Effector CD8-positive, alpha-beta T cell (primary cell): ENCODE data around the gene TMED8.
"Not testable (repeated sequence)": the region's sequence is repeated elsewhere in the genome, so short reads cannot be mapped to it uniquely, and the experiment has no call there.

Source experiments
- DNase-seq: peaks from one replicate; lab custom pipeline; 2025; lab: John Stamatoyannopoulos, UW

TMED8 gene

GRCh38 chr14:77364146-77364545 lies 12.7 kb downstream of the TMED8 start:
- no peak for DNase-seq

- DNase-seq: no peak
Observed at GRCh38 chr14:77359626-77360025, 17.3 kb downstream of the TMED8 start.

- no peak for DNase-seq
Observed at GRCh38 chr14:77356899-77357298, 20.0 kb downstream of the TMED8 start.

GRCh38 chr14:77355811-77356210 lies 21.1 kb downstream of the TMED8 start:
- no peak for DNase-seq

- DNase-seq: no peak
Observed at GRCh38 chr14:77353469-77354141, 23.3 kb downstream of the TMED8 start.

- DNase-seq: no peak
Observed at GRCh38 chr14:77347751-77348150, 29.1 kb downstream of the TMED8 start.

- DNase-seq: no peak
Observed at GRCh38 chr14:77346495-77346894, 30.4 kb downstream of the TMED8 start.

GRCh38 chr14:77344377-77344996 lies 32.4 kb downstream of the TMED8 start:
- DNase-seq: no peak

GRCh38 chr14:77343662-77344061 lies 33.2 kb downstream of the TMED8 start:
- DNase-seq: no peak

GRCh38 chr14:77342726-77343397 lies 34.0 kb downstream of the TMED8 start:
- no peak for DNase-seq

GRCh38 chr14:77340389-77340788 lies 36.5 kb downstream of the TMED8 start:
- no peak for DNase-seq

- DNase-seq: no peak
Observed at GRCh38 chr14:77339407-77339806, 37.5 kb downstream of the TMED8 start.

GRCh38 chr14:77338302-77338701 lies 38.6 kb downstream of the TMED8 start:
- DNase-seq: no peak

GRCh38 chr14:77337880-77338279 lies 39.0 kb downstream of the TMED8 start:
- no peak for DNase-seq

- DNase-seq: not testable (repeated sequence)
Observed at GRCh38 chr14:77337255-77337654, 39.6 kb downstream of the TMED8 start.

GRCh38 chr14:77335576-77335975 lies 41.3 kb downstream of the TMED8 start:
- DNase-seq: no peak

- DNase-seq: no peak
Observed at GRCh38 chr14:77329872-77330271, 47.0 kb downstream of the TMED8 start.

- DNase-seq: no peak
Observed at GRCh38 chr14:77327111-77327510, 49.8 kb downstream of the TMED8 start.

- no peak for DNase-seq
Observed at GRCh38 chr14:77325746-77326094, 51.2 kb downstream of the TMED8 start.

GRCh38 chr14:77324816-77325745 lies 51.8 kb downstream of the TMED8 start:
- DNase-seq: no peak

- DNase-seq: no peak
Observed at GRCh38 chr14:77324289-77324688, 52.6 kb downstream of the TMED8 start.

GRCh38 chr14:77323571-77323970 lies 53.3 kb downstream of the TMED8 start:
- DNase-seq: no peak
